Neuronal stem cell (in vitro differentiated cells): ENCODE data around the gene CPNE4.

Source experiments
- DNase-seq: peaks from one replicate; pipeline ENCODE4 v3.0.0-alpha.2; 2013; ENCODE audit warnings: low spot score
- H2AFZ ChIP-seq: one replicate; pipeline ENCODE4 v1.6.1; 2013; ENCODE audit warnings: mild to moderate bottlenecking, low read length, inconsistent platforms
- H2AK5ac ChIP-seq: 2 replicates; pipeline ENCODE4 v1.6.1; 2013; ENCODE audit warnings: low read depth, mild to moderate bottlenecking, inconsistent platforms, low read length, moderate library complexity, mixed read lengths
- H2BK120ac ChIP-seq: 2 replicates; pipeline ENCODE4 v1.6.1; 2013; ENCODE audit warnings: low read depth, mild to moderate bottlenecking, inconsistent platforms, low read length, moderate library complexity, mixed read lengths
- H2BK12ac ChIP-seq: one replicate; pipeline ENCODE4 v1.6.1; 2013; ENCODE audit warnings: low read length, inconsistent platforms
- H2BK15ac ChIP-seq: 2 replicates; pipeline ENCODE4 v1.6.1; 2013; ENCODE audit warnings: mild to moderate bottlenecking, low read length, inconsistent platforms, mixed read lengths
- H2BK5ac ChIP-seq: one replicate; pipeline ENCODE4 v1.6.1; 2013; ENCODE audit warnings: inconsistent platforms, mild to moderate bottlenecking, low read length, moderate library complexity
- H3K14ac ChIP-seq: one replicate; pipeline ENCODE4 v1.6.1; 2013; ENCODE audit warnings: low read length, inconsistent platforms
- H3K18ac ChIP-seq: 2 replicates; pipeline ENCODE4 v1.6.1; 2013; ENCODE audit warnings: low read length, inconsistent platforms
- H3K23ac ChIP-seq: 2 replicates; pipeline ENCODE4 v1.6.1; 2013; ENCODE audit warnings: low read depth, mild to moderate bottlenecking, mixed read lengths, low read length, inconsistent platforms; ENCODE audit not compliant: poor library complexity
- H3K27ac ChIP-seq: replicated peaks from 3 replicates; pipeline ENCODE4 v1.5.1; 2013; ENCODE audit warnings: low read length, inconsistent platforms
- H3K27me3 ChIP-seq, 3 experiments: 2 replicates each; pipeline ENCODE4 v1.6.1; 2013; ENCODE audit warnings: low read length in 3 of 3, mild to moderate bottlenecking in 2 of 3, inconsistent platforms in 1 of 3, low read depth in 1 of 3, mixed read lengths in 1 of 3, moderate library complexity in 1 of 3; ENCODE audit not compliant: control insufficient read depth in 3 of 3, insufficient read depth in 3 of 3
- H3K36me3 ChIP-seq, 2 donors: replicated peaks in 1 of 2; 2 replicates each; pipeline ENCODE4 v1.6.1; 2013; ENCODE audit warnings: low read length in 2 of 2; ENCODE audit not compliant: control insufficient read depth in 2 of 2, insufficient read depth in 2 of 2
- H3K4ac ChIP-seq: 2 replicates; pipeline ENCODE4 v1.6.1; 2013; ENCODE audit warnings: inconsistent platforms, mild to moderate bottlenecking, low read length, moderate library complexity
- H3K4me1 ChIP-seq, 2 donors: 1 replicate in 1 of 2; 2 replicates in 1 of 2; pipeline ENCODE4 v1.6.1; 2013; ENCODE audit warnings: low read length in 2 of 2, low read depth in 1 of 2; ENCODE audit not compliant: control insufficient read depth in 2 of 2, insufficient read depth in 1 of 2
- H3K4me2 ChIP-seq: one replicate; pipeline ENCODE4 v1.6.1; 2013; ENCODE audit warnings: mild to moderate bottlenecking, low read length, inconsistent platforms; ENCODE audit not compliant: insufficient read depth, poor library complexity, severe bottlenecking
- H3K4me3 ChIP-seq, 2 donors: 2 replicates each; pipeline ENCODE4 v1.5.1; 2013; ENCODE audit warnings: low read length in 2 of 2, mild to moderate bottlenecking in 2 of 2, inconsistent platforms in 1 of 2, moderate library complexity in 1 of 2
- H3K79me1 ChIP-seq: one replicate; pipeline ENCODE4 v1.6.1; 2013; ENCODE audit warnings: low read depth, mild to moderate bottlenecking, inconsistent platforms, low read length, moderate library complexity
- H3K9ac ChIP-seq: one replicate; pipeline ENCODE4 v1.6.1; 2013; ENCODE audit warnings: mild to moderate bottlenecking, low read depth, low read length, inconsistent platforms; ENCODE audit not compliant: poor library complexity
- H3K9me3 ChIP-seq, 2 donors: replicated peaks in 1 of 2; 2 replicates each; pipeline versions ENCODE3 to v1.6.1; 2013; ENCODE audit warnings: low read length in 2 of 2, mild to moderate bottlenecking in 2 of 2, inconsistent platforms in 1 of 2, low read depth in 1 of 2, mixed read lengths in 1 of 2, moderate library complexity in 1 of 2; ENCODE audit not compliant: control insufficient read depth in 2 of 2, insufficient read depth in 1 of 2
- H4K8ac ChIP-seq: one replicate; pipeline ENCODE4 v1.6.1; 2013; ENCODE audit warnings: low read depth, mild to moderate bottlenecking, inconsistent platforms, low read length, moderate library complexity
- H4K91ac ChIP-seq: one replicate; pipeline ENCODE4 v1.6.1; 2013; ENCODE audit warnings: low read length, low read depth, mild to moderate bottlenecking, inconsistent platforms; ENCODE audit not compliant: poor library complexity
- WGBS, 2 donors: extraction: QIAGEN DNeasy Blood & Tissue Kit; methylation state at CpG; one replicate each; pipeline ENCODE4 v1.1.7; 2013; ENCODE audit warnings: missing lambda C conversion rate in 2 of 2, mixed read lengths in 1 of 2; ENCODE audit not compliant: insufficient read length in 2 of 2, insufficient replicate concordance in 1 of 2; ENCODE audit errors: extremely low coverage in 2 of 2; 5-methylcytosine and 5-hydroxymethylcytosine counted together

The CPNE4 gene

DNA sequence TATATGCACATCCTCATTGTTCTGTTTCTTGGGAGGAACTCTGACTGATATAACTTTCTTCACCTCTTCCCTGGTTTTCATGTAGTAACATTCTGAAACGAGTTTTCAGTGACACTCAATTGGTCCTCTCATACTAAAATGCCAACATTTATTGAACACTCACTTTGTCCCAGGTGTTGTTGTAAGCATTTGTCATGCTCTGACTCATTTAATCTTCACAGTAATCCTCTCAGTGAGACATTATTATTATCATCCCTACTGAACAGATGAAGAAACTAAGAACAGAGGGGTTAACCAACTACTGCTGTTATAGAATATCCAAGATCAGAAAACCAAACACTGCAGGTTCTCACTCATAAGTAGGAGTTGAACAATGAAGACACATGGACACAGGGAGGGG, 437.9 kb downstream of the CPNE4 start:
- Histone ChIP-seq H3K18ac (no peak overlapping the region), H3K79me1 (no peaks in the 10 kb centered on the region)

DNA sequence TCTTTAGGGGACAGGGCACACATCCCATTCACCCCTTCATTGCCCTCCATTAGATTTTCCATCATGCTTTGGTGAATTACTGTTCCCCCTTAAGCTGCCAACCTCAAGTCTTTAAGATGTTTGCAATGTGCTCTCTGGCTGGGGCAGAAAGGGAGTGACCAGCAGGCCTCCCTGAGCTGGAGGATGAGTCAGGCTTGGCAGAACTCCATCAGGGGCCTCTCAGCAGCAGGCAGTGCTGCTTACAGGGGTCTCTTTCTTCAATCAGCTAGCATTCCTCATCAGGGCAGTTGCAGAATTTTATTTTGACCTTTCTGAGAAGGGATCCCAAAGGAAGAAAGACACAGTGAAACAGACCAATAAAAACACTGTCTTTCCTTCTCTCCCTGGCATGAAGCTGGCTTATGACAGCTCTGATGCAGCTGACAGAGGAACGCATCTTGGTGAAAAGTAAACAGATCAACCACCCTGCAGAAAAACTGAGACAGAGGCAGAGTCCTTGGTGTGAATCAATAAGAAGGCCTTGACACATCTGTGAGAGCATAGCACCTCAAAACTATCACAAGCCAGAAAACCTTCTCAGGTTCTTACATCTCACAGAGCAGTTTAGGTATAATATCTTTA, 443.3 kb downstream of the CPNE4 start:
- Histone ChIP-seq H3K4me2 (no peak overlapping the region), H2BK15ac (no peak overlapping the region), H3K27ac (no peak overlapping the region), H4K8ac (no peak overlapping the region), H4K91ac (no peak overlapping the region), H3K36me3 (no peaks in the 10 kb centered on the region), H3K18ac (no peak overlapping the region), H3K4ac (no peak overlapping the region), H3K27me3 (no peaks in the 10 kb centered on the region), H3K14ac (no peak overlapping the region), H3K9ac (no peak overlapping the region), H3K23ac (no peak overlapping the region), H3K4me1 (peaks cover 2 to 7% of the 10 kb centered on the region in 2 donors), H3K4me3 (no peak overlapping the region), H2BK120ac (no peak overlapping the region), H2BK12ac (no peak overlapping the region), H2AK5ac (no peak overlapping the region), H2BK5ac (no peak overlapping the region), H3K79me1 (no peaks in the 10 kb centered on the region), H2AFZ (peak overlapping the region; percentile 5), H3K9me3 (no peaks in the 10 kb centered on the region)
- no peak for DNase-seq
- no CpG with 5 or more reads among the region's 1 CpG for WGBS, 2 donors

More for the DNA sequence above, 437.9 kb downstream of the CPNE4 start:
- no peak overlapping the region for H3K4me3 ChIP-seq
- no peak overlapping the region for H2AK5ac ChIP-seq
- H3K14ac ChIP-seq: no peak overlapping the region
- no peak overlapping the region for H4K8ac ChIP-seq
- H2BK15ac ChIP-seq: no peak overlapping the region
- no peak overlapping the region for H3K4me2 ChIP-seq
- no peaks in the 10 kb centered on the region for H3K36me3 ChIP-seq
- no peaks in the 10 kb centered on the region for H3K27me3 ChIP-seq
- H4K91ac ChIP-seq: no peak overlapping the region
- WGBS, 2 donors: no CpG with 5 or more reads among the region's 1 CpG
- H2BK12ac ChIP-seq: no peak overlapping the region
- H3K9ac ChIP-seq: no peak overlapping the region
- DNase-seq: no peak
- no peak overlapping the region for H2BK5ac ChIP-seq
- H3K27ac ChIP-seq: no peak overlapping the region
- H3K4ac ChIP-seq: no peak overlapping the region
- H3K4me1 ChIP-seq: peaks cover 2 to 4% of the 10 kb centered on the region in 2 donors
- no peak overlapping the region for H2AFZ ChIP-seq
- no peak overlapping the region for H2BK120ac ChIP-seq
- no peaks in the 10 kb centered on the region for H3K9me3 ChIP-seq
- H3K23ac ChIP-seq: no peak overlapping the region

DNA sequence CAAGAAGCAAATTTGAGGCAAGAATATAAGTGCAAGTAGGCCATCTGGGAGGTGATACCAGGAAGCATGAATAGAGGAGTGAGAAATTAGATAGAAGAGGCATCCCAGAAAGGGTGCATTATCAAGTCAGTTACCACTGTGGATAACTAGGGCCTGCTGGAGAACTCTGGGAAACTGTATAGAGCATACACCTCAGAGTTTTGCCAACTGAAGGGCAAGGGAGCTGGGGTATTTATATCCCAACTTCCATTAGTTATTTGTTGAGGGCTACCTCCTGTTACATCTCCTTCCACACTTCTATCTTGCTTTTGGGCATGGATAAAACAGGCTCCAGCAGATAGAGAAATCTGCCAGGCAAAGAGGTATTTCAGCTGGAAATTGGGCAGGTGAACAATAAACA, 448.5 kb downstream of the CPNE4 start:
- no peak for DNase-seq
- H3K27me3 ChIP-seq: no peaks in the 10 kb centered on the region
- no peaks in the 10 kb centered on the region for H3K36me3 ChIP-seq
- H2AK5ac ChIP-seq: no peak overlapping the region
- H2BK15ac ChIP-seq: no peak overlapping the region
- no peak overlapping the region for H3K14ac ChIP-seq
- no peak overlapping the region for H2BK120ac ChIP-seq
- no peak overlapping the region for H3K27ac ChIP-seq
- H2BK12ac ChIP-seq: no peak overlapping the region
- no peak overlapping the region for H3K4ac ChIP-seq
- no peak overlapping the region for H3K4me2 ChIP-seq
- H3K18ac ChIP-seq: no peak overlapping the region
- H4K8ac ChIP-seq: no peak overlapping the region
- no peak overlapping the region for H2BK5ac ChIP-seq
- no peak overlapping the region for H3K9ac ChIP-seq
- H2AFZ ChIP-seq: no peak overlapping the region
- peaks cover under 1 to 2% of the 10 kb centered on the region in 2 donors for H3K4me1 ChIP-seq
- H4K91ac ChIP-seq: no peak overlapping the region
- H3K23ac ChIP-seq: no peak overlapping the region
- H3K79me1 ChIP-seq: no peaks in the 10 kb centered on the region
- H3K9me3 ChIP-seq: no peaks in the 10 kb centered on the region
- H3K4me3 ChIP-seq: no peak overlapping the region

DNA sequence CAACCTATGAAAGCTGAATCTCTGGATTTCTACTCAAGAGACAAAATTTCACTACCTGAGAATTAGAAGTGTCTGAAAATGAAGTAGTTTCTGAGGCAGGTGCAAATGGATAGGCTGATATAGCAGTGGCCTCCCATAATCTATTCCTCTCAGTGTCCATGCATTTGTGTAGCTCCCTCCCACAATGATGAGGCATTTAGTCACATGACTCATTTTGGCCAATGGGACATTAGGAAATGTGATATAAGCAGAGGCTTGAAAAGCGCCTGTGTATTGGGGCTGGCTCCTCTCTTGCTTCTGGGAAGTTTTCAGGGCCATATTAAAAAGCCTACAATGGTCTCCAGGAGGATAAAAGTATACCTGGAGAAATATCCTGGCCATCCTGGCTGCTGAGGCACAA, 452.4 kb downstream of the CPNE4 start:
- no peak overlapping the region for H3K4me3 ChIP-seq
- peaks cover 0 to 2% of the 10 kb centered on the region in 2 donors for H3K4me1 ChIP-seq
- H3K18ac ChIP-seq: no peak overlapping the region
- H3K14ac ChIP-seq: no peak overlapping the region
- H2BK120ac ChIP-seq: no peak overlapping the region
- H3K27ac ChIP-seq: no peak overlapping the region
- no peak overlapping the region for H2AFZ ChIP-seq
- no peak overlapping the region for H2BK15ac ChIP-seq
- no peak overlapping the region for H2AK5ac ChIP-seq
- no peak for DNase-seq
- no peak overlapping the region for H3K4me2 ChIP-seq
- no peak overlapping the region for H4K8ac ChIP-seq
- no peak overlapping the region for H3K9ac ChIP-seq
- no peak overlapping the region for H2BK12ac ChIP-seq
- WGBS, 2 donors: no CpG with 5 or more reads among the region's 1 CpG
- no peaks in the 10 kb centered on the region for H3K9me3 ChIP-seq
- no peak overlapping the region for H4K91ac ChIP-seq
- no peak overlapping the region for H3K4ac ChIP-seq
- no peak overlapping the region for H3K23ac ChIP-seq
- no peaks in the 10 kb centered on the region for H3K27me3 ChIP-seq
- no peak overlapping the region for H2BK5ac ChIP-seq
- no peaks in the 10 kb centered on the region for H3K36me3 ChIP-seq
- no peaks in the 10 kb centered on the region for H3K79me1 ChIP-seq
